ENCODE data around the gene PDGFD. TPM values are rescaled to one million over a fixed set of nuclear protein-coding genes. Genes with fewer than 3 reads are reported as not detected.

Gene PDGFD
- total RNA-seq, 2 experiments from 2014 or later, result 0.20 TPM; not detected in 1

- no peaks in the 10 kb centered on the region for H3K9me3 Mint-ChIP-seq
- H3K4me1 Mint-ChIP-seq (ENCODE audit: low read depth), result no peaks in the 10 kb centered on the region
- H3K27ac Mint-ChIP-seq, result no peak overlapping the region
- no peak for ATAC-seq
- intact Hi-C loops (cut with micrococcal nuclease), result no loop called here
- H3K4me3 Mint-ChIP-seq, result no peak overlapping the region
- no peak for TF ChIP-seq CTCF (IDR thresholded peaks at IDR 0.05)
- no peaks in the 10 kb centered on the region for H3K27me3 Mint-ChIP-seq
- CTCF ChIA-PET, result no interaction called here
- DNase-seq, result no peak
- POLR2A ChIA-PET, result no interaction called here
- no peaks in the 10 kb centered on the region for H3K36me3 Mint-ChIP-seq (ENCODE audit: low read depth)
Measured at GRCh38 chr11:103949781-103950180, 214.2 kb downstream of the PDGFD start.

GRCh38 chr11:103948187-103948763 is 215.7 kb downstream of the PDGFD start:
- no peak overlapping the region for H3K27ac Mint-ChIP-seq
- H3K36me3 Mint-ChIP-seq (ENCODE audit: low read depth), result no peaks in the 10 kb centered on the region
- no peak overlapping the region for H3K4me3 Mint-ChIP-seq
- ATAC-seq, result no peak
- TF ChIP-seq CTCF (IDR thresholded peaks at IDR 0.05), result no peak
- CTCF ChIA-PET, result no interaction called here
- POLR2A ChIA-PET, result no interaction called here
- no peaks in the 10 kb centered on the region for H3K9me3 Mint-ChIP-seq
- H3K4me1 Mint-ChIP-seq (ENCODE audit: low read depth), result no peaks in the 10 kb centered on the region
- no peak for DNase-seq
- H3K27me3 Mint-ChIP-seq, result no peaks in the 10 kb centered on the region
- intact Hi-C loops (cut with micrococcal nuclease), result no loop called here

- CTCF ChIA-PET, result no interaction called here
Measured at GRCh38 chr11:103947546-103947919, 216.4 kb downstream of the PDGFD start.

GRCh38 chr11:103946793-103947545 is 217.0 kb downstream of the PDGFD start:
- DNase-seq, result no peak
- intact Hi-C loops (cut with micrococcal nuclease), result no loop called here
- TF ChIP-seq CTCF (IDR thresholded peaks at IDR 0.05), result no peak
- Mint-ChIP-seq H3K4me3 (no peak overlapping the region), H3K27ac (no peak overlapping the region), H3K36me3 (ENCODE audit: low read depth) (no peaks in the 10 kb centered on the region), H3K27me3 (no peaks in the 10 kb centered on the region), H3K9me3 (no peaks in the 10 kb centered on the region), H3K4me1 (ENCODE audit: low read depth) (no peaks in the 10 kb centered on the region)
- CTCF ChIA-PET, result no interaction called here
- ATAC-seq, result no peak
- POLR2A ChIA-PET, result no interaction called here

More at GRCh38 chr11:103947546-103947919, 216.4 kb downstream of the PDGFD start:
- Mint-ChIP-seq H3K4me1 (ENCODE audit: low read depth) (no peaks in the 10 kb centered on the region), H3K27me3 (no peaks in the 10 kb centered on the region), H3K36me3 (ENCODE audit: low read depth) (no peaks in the 10 kb centered on the region), H3K4me3 (no peak overlapping the region), H3K27ac (no peak overlapping the region), H3K9me3 (no peaks in the 10 kb centered on the region)
- DNase-seq, result no peak
- POLR2A ChIA-PET, result no interaction called here
- intact Hi-C loops (cut with micrococcal nuclease), result no loop called here
- no peak for ATAC-seq
- no peak for TF ChIP-seq CTCF (IDR thresholded peaks at IDR 0.05)

GRCh38 chr11:103944251-103944940 is 219.6 kb downstream of the PDGFD start:
- ATAC-seq, result no peak
- Mint-ChIP-seq H3K9me3 (no peaks in the 10 kb centered on the region), H3K27me3 (no peaks in the 10 kb centered on the region), H3K36me3 (ENCODE audit: low read depth) (no peaks in the 10 kb centered on the region), H3K4me3 (no peak overlapping the region), H3K4me1 (ENCODE audit: low read depth) (no peaks in the 10 kb centered on the region), H3K27ac (no peak overlapping the region)
- intact Hi-C loops (cut with micrococcal nuclease), result no loop called here
- CTCF ChIA-PET, result interaction anchor here (1.3 kb wide), 1 partner anchor 16 kb away, joined by 3 read pairs; no protein-coding TSS in a partner anchor
- POLR2A ChIA-PET, result no interaction called here
- no peak for TF ChIP-seq CTCF (IDR thresholded peaks at IDR 0.05)
- DNase-seq, result no peak
